OCI-M1 (cell line): ENCODE data around the gene HCCS.
"Not testable (repeated sequence)": the region's sequence is repeated elsewhere in the genome, so short reads cannot be mapped to it uniquely, and the experiment has no call there.

Experiments used
- DNase-seq: peaks from one replicate; lab custom pipeline; 2025; lab: John Stamatoyannopoulos, UW

Gene HCCS

GRCh38 chrX:11123087-11123486 lies 12.0 kb downstream of the HCCS start:
- not testable (repeated sequence) for DNase-seq

- DNase-seq, result no peak
Measured at GRCh38 chrX:11124112-11124511, 13.0 kb downstream of the HCCS start.

- DNase-seq, result no peak
Measured at GRCh38 chrX:11125060-11125459, 13.9 kb downstream of the HCCS start.

GRCh38 chrX:11129534-11130105 lies 18.5 kb downstream of the HCCS start:
- DNase-seq, result no peak

- no peak for DNase-seq
Measured at GRCh38 chrX:11130136-11130535, 19.0 kb downstream of the HCCS start.

- peak; percentile 1 for DNase-seq
Measured at GRCh38 chrX:11131146-11131545, 20.0 kb downstream of the HCCS start.

- DNase-seq, result peak; percentile 70
Measured at GRCh38 chrX:11135564-11136185, 24.5 kb downstream of the HCCS start.

GRCh38 chrX:11137543-11138139 lies 26.5 kb downstream of the HCCS start:
- DNase-seq, result peak; percentile 68

GRCh38 chrX:11138498-11139390 lies 27.6 kb downstream of the HCCS start:
- no peak for DNase-seq

GRCh38 chrX:11143931-11144678 lies 33.0 kb downstream of the HCCS start:
- DNase-seq, result peak; percentile 87

GRCh38 chrX:11146411-11146810 lies 35.3 kb downstream of the HCCS start:
- no peak for DNase-seq

- no peak for DNase-seq
Measured at GRCh38 chrX:11148401-11148800, 37.3 kb downstream of the HCCS start.

GRCh38 chrX:11151799-11152559 lies 40.8 kb downstream of the HCCS start:
- DNase-seq, result peak; percentile 12

- no peak for DNase-seq
Measured at GRCh38 chrX:11159149-11159548, 48.0 kb downstream of the HCCS start.

GRCh38 chrX:11164433-11164832 lies 53.3 kb downstream of the HCCS start:
- no peak for DNase-seq

GRCh38 chrX:11171956-11172355 lies 60.8 kb downstream of the HCCS start:
- no peak for DNase-seq

- no peak for DNase-seq
Measured at GRCh38 chrX:11172415-11172814, 61.3 kb downstream of the HCCS start.
